ENCODE measurements around the gene NEK2. TPM values are rescaled to one million over a fixed set of nuclear protein-coding genes. Genes with fewer than 3 reads are reported as not detected.
A peak's percentile ranks its signal among the peaks of the same experiment; 100 is the strongest.

The NEK2 gene
- total RNA-seq, 1 donor from 2014 or later: 93.3 TPM

DNA sequence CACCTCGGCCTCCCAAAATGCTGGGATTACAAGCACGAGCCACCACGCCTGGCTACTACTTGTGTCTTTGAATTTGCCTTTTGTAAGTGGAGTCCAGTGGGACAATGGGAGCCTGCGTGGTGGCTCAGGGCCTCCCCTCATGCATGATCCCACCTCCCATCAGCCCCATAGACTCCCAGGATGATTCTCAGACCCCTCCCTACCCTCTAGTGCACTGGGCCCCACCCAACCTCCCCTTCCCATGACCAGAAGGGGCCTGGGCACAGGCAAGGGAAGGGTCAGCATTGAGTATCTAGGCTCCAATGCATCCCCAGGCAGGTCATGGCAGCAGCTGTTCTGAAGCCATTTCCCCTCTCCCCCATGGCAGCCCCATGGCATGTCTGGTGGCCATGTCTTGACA lies 18.7 kb downstream of the NEK2 start:
- peaks cover 4% of the 10 kb centered on the region for H3K27me3 ChIP-seq
- H3K27ac Mint-ChIP-seq: no peak overlapping the region
- no peak overlapping the region for H3K27ac ChIP-seq
- H3K4me3 Mint-ChIP-seq: no peak overlapping the region
- no peaks in the 10 kb centered on the region for H3K9me3 Mint-ChIP-seq
- no peaks in the 10 kb centered on the region for H3K4me1 ChIP-seq
- DNase-seq (ENCODE audit: low spot score): no peak
- H3K9me3 ChIP-seq (ENCODE audit: low read depth): no peaks in the 10 kb centered on the region
- no peaks in the 10 kb centered on the region for H3K79me2 ChIP-seq (ENCODE audit: low read depth)
- no peak overlapping the region for H3K9ac ChIP-seq
- peaks cover 16% of the 10 kb centered on the region for H3K4me1 Mint-ChIP-seq
- no peak overlapping the region for H3K4me2 ChIP-seq
- H3K27me3 Mint-ChIP-seq (ENCODE audit: insufficient read depth, low read depth): peaks cover 10% of the 10 kb centered on the region
- H3K4me3 ChIP-seq: no peak overlapping the region
- no peaks in the 10 kb centered on the region for H3K36me3 Mint-ChIP-seq
- no peaks in the 10 kb centered on the region for H4K20me1 ChIP-seq (ENCODE audit: low read depth)
- H2AFZ ChIP-seq (replicated peaks): no peak overlapping the region
- H3K36me3 ChIP-seq: no peaks in the 10 kb centered on the region
- H3F3A ChIP-seq (ENCODE audit: low read depth): no peaks in the 10 kb centered on the region
- TF ChIP-seq, protein P1, sequence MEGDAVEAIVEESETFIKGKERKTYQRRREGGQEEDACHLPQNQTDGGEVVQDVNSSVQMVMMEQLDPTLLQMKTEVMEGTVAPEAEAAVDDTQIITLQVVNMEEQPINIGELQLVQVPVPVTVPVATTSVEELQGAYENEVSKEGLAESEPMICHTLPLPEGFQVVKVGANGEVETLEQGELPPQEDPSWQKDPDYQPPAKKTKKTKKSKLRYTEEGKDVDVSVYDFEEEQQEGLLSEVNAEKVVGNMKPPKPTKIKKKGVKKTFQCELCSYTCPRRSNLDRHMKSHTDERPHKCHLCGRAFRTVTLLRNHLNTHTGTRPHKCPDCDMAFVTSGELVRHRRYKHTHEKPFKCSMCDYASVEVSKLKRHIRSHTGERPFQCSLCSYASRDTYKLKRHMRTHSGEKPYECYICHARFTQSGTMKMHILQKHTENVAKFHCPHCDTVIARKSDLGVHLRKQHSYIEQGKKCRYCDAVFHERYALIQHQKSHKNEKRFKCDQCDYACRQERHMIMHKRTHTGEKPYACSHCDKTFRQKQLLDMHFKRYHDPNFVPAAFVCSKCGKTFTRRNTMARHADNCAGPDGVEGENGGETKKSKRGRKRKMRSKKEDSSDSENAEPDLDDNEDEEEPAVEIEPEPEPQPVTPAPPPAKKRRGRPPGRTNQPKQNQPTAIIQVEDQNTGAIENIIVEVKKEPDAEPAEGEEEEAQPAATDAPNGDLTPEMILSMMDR (IDR thresholded peaks at IDR 0.05): no peak
- TF ChIP-seq EZH2 (IDR thresholded peaks at IDR 0.05) (no peak), EZH2phosphoT487 (IDR thresholded peaks at IDR 0.05) (no peak)

GRCh38 chr1:211654838-211655787 lies 20.3 kb downstream of the NEK2 start:
- peak overlapping the region; percentile 87 for H2AFZ ChIP-seq (replicated peaks)
- no peaks in the 10 kb centered on the region for H3K79me2 ChIP-seq (ENCODE audit: low read depth)
- H3K9me3 ChIP-seq (ENCODE audit: low read depth): no peaks in the 10 kb centered on the region
- no peaks in the 10 kb centered on the region for H3K4me1 ChIP-seq
- H3K9ac ChIP-seq: no peak overlapping the region
- Mint-ChIP-seq H3K27me3 (ENCODE audit: insufficient read depth, low read depth) (peaks cover 10% of the 10 kb centered on the region), H3K9me3 (no peaks in the 10 kb centered on the region), H3K36me3 (no peaks in the 10 kb centered on the region), H3K4me1 (peaks cover 16% of the 10 kb centered on the region), H3K27ac (no peak overlapping the region), H3K4me3 (no peak overlapping the region)
- H3K36me3 ChIP-seq: no peaks in the 10 kb centered on the region
- DNase-seq (ENCODE audit: low spot score): peak; percentile 93
- TF ChIP-seq EZH2 (IDR thresholded peaks at IDR 0.05) (no peak), EZH2phosphoT487 (IDR thresholded peaks at IDR 0.05) (no peak)
- TF ChIP-seq, protein P1 (IDR thresholded peaks at IDR 0.05): peak; percentile 96
- H4K20me1 ChIP-seq (ENCODE audit: low read depth): no peaks in the 10 kb centered on the region
- H3K27ac ChIP-seq: no peak overlapping the region
- H3K27me3 ChIP-seq: peaks cover 4% of the 10 kb centered on the region
- H3K4me2 ChIP-seq: no peak overlapping the region
- no peak overlapping the region for H3K4me3 ChIP-seq
- no peaks in the 10 kb centered on the region for H3F3A ChIP-seq (ENCODE audit: low read depth)

- Mint-ChIP-seq H3K9me3 (no peaks in the 10 kb centered on the region), H3K4me1 (peaks cover 16% of the 10 kb centered on the region), H3K36me3 (no peaks in the 10 kb centered on the region), H3K27me3 (ENCODE audit: insufficient read depth, low read depth) (peaks cover 10% of the 10 kb centered on the region), H3K27ac (peak overlapping the region; percentile 16), H3K4me3 (no peak overlapping the region)
- no peaks in the 10 kb centered on the region for H4K20me1 ChIP-seq (ENCODE audit: low read depth)
- TF ChIP-seq, protein P1 (IDR thresholded peaks at IDR 0.05): no peak
- TF ChIP-seq EZH2phosphoT487 (IDR thresholded peaks at IDR 0.05) (no peak), EZH2 (IDR thresholded peaks at IDR 0.05) (no peak)
- H3K27me3 ChIP-seq: peaks cover 4% of the 10 kb centered on the region
- H3K27ac ChIP-seq: no peak overlapping the region
- no peaks in the 10 kb centered on the region for H3K79me2 ChIP-seq (ENCODE audit: low read depth)
- H2AFZ ChIP-seq (replicated peaks): peak overlapping the region; percentile 43
- no peak overlapping the region for H3K4me3 ChIP-seq
- no peak overlapping the region for H3K4me2 ChIP-seq
- H3K4me1 ChIP-seq: no peaks in the 10 kb centered on the region
- no peaks in the 10 kb centered on the region for H3K9me3 ChIP-seq (ENCODE audit: low read depth)
- no peaks in the 10 kb centered on the region for H3F3A ChIP-seq (ENCODE audit: low read depth)
- H3K9ac ChIP-seq: no peak overlapping the region
- DNase-seq (ENCODE audit: low spot score): peak; percentile 9
- no peaks in the 10 kb centered on the region for H3K36me3 ChIP-seq
Measured at GRCh38 chr1:211653959-211654496, 21.4 kb downstream of the NEK2 start.
